ENCODE measurements around the gene SRCAP.

The SRCAP gene

DNA sequence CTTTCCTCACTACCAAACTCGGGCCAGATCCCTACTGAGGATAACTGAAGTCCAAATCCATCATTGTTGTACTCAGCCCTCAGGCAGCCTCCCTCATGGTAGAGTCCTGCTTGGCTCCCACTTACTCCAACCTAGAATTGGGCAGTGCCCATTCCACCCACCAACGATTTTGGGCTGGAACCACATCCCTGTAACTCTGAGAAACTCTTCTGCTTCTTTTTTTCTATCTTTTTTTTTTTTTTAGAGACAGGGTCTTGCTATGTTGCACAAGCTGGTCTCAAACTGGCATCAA, 47.0 kb upstream of the SRCAP start (continued):
- TF ChIP-seq RBAK (tag by site-specific recombination; IDR thresholded peaks at IDR 0.05): no peak

DNA sequence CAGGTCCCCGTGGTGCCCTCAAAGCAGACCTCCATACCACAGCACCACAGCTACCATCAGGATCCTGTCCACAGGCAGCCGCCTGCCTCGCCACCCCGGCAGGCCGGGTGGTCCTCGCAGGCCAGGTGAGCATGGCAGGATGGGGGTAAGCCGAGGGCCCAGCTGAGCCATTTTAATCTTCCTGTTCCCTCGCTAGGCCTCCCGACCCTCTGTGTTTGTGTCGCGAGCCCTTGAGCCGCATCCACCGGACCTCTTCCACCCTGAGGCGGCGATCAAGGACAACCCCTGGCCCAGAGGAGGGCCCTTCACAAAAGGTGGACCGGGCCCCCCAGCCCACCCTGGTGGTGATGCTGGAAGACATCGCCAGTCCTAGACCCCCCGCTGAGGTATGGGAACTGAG, 46.3 kb upstream of the SRCAP start:
- ChIA-PET CTCF (interaction anchor here (0.6 to 0.7 kb wide), 2 partner anchors 19 to 577 kb away, joined by 3 to 6 read pairs; partner anchors contain the start of gene PPP4C), POLR2A (interaction anchor here (1.0 kb wide), 1 partner anchor 19 kb away, joined by 4 read pairs; no protein-coding TSS in a partner anchor)
- TF ChIP-seq, protein P1, sequence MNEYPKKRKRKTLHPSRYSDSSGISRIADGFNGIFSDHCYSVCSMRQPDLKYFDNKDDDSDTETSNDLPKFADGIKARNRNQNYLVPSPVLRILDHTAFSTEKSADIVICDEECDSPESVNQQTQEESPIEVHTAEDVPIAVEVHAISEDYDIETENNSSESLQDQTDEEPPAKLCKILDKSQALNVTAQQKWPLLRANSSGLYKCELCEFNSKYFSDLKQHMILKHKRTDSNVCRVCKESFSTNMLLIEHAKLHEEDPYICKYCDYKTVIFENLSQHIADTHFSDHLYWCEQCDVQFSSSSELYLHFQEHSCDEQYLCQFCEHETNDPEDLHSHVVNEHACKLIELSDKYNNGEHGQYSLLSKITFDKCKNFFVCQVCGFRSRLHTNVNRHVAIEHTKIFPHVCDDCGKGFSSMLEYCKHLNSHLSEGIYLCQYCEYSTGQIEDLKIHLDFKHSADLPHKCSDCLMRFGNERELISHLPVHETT (tag by site-specific recombination; IDR thresholded peaks at IDR 0.05): no peak
- TF ChIP-seq TCF7L2 (IDR thresholded peaks at IDR 0.05; ENCODE audit: borderline replicate concordance, low read depth, low read length) (no peak), ZNF776 (tag by site-specific recombination; IDR thresholded peaks at IDR 0.05; ENCODE audit: borderline replicate concordance) (no peak), OSR2 (tag by site-specific recombination; IDR thresholded peaks at IDR 0.05) (no peak), ZNF202 (tag by site-specific recombination; IDR thresholded peaks at IDR 0.05; ENCODE audit: borderline replicate concordance) (no peak), ZNF529 (tag by site-specific recombination; IDR thresholded peaks at IDR 0.05; ENCODE audit: insufficient replicate concordance) (no peak), ZNF324 (tag by site-specific recombination; IDR thresholded peaks at IDR 0.05) (no peak), ZNF777 (tag by site-specific recombination; IDR thresholded peaks at IDR 0.05; ENCODE audit: borderline replicate concordance) (no peak), ZSCAN23 (tag by site-specific recombination; IDR thresholded peaks at IDR 0.05) (no peak), ZNF664 (tag by site-specific recombination; IDR thresholded peaks at IDR 0.05) (no peak), ZXDB (tag by site-specific recombination; IDR thresholded peaks at IDR 0.05) (no peak), ZNF24 (tag by site-specific recombination; IDR thresholded peaks at IDR 0.05) (no peak)
- TF ChIP-seq, protein P2, sequence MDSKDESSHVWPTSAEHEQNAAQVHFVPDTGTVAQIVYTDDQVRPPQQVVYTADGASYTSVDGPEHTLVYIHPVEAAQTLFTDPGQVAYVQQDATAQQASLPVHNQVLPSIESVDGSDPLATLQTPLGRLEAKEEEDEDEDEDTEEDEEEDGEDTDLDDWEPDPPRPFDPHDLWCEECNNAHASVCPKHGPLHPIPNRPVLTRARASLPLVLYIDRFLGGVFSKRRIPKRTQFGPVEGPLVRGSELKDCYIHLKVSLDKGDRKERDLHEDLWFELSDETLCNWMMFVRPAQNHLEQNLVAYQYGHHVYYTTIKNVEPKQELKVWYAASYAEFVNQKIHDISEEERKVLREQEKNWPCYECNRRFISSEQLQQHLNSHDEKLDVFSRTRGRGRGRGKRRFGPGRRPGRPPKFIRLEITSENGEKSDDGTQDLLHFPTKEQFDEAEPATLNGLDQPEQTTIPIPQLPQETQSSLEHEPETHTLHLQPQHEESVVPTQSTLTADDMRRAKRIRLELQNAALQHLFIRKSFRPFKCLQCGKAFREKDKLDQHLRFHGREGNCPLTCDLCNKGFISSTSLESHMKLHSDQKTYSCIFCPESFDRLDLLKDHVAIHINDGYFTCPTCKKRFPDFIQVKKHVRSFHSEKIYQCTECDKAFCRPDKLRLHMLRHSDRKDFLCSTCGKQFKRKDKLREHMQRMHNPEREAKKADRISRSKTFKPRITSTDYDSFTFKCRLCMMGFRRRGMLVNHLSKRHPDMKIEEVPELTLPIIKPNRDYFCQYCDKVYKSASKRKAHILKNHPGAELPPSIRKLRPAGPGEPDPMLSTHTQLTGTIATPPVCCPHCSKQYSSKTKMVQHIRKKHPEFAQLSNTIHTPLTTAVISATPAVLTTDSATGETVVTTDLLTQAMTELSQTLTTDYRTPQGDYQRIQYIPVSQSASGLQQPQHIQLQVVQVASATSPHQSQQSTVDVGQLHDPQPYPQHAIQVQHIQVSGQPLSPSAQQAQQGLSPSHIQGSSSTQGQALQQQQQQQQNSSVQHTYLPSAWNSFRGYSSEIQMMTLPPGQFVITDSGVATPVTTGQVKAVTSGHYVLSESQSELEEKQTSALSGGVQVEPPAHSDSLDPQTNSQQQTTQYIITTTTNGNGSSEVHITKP (tag by site-specific recombination; IDR thresholded peaks at IDR 0.05): no peak
- Histone ChIP-seq H3K36me3 (ENCODE audit: control insufficient read depth in 2 of 2, insufficient read depth in 1 of 2, low read length in 2 of 2) (peaks cover 18 to 52% of the 10 kb centered on the region in 2 experiments; a peak in 2 of 3 replicates), H3K4me1 (ENCODE audit: control insufficient read depth, insufficient read depth, low read length) (no peaks in the 10 kb centered on the region), H3K9me3 (ENCODE audit: control insufficient read depth, insufficient read depth, low read depth, low read length) (no peaks in the 10 kb centered on the region), H3K4me3 (ENCODE audit: low read depth, low read length) (no peak overlapping the region), H3K27ac (ENCODE audit: extremely low read depth, low read depth, low read length) (no peak overlapping the region)

DNA sequence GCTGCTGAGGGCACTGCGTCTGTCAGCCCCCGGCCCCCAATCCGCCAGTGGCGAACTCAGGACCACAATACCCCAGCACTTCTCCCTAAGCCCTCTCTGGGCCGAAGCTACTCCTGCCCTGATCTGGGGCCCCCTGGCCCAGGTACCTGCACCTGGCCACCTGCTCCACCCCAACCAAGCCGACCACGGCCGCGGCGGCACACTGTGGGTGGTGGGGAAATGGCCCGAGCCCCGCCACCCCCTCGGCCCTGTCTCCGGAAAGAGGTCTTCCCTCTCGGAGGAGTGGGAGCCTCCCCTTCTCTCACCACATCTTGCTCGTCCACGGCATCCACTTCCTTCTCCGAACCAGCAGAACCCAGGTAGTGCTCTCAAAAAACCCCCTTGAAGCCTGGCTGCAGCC, 44.1 kb upstream of the SRCAP start:
- POLR2A ChIA-PET: interaction anchor here (1.4 kb wide), 1 partner anchor 10 kb away, joined by 3 read pairs; no protein-coding TSS in a partner anchor
- H3K4me3 ChIP-seq (ENCODE audit: low read depth, low read length): no peak overlapping the region
- no peak for TF ChIP-seq ZBTB17 (tag by site-specific recombination; IDR thresholded peaks at IDR 0.05)
- no peak for TF ChIP-seq ZNF843 (tag by site-specific recombination; IDR thresholded peaks at IDR 0.05)
- no peak for TF ChIP-seq ZNF350 (tag by site-specific recombination; IDR thresholded peaks at IDR 0.05)
- no peak for TF ChIP-seq ZNF404 (tag by site-specific recombination; IDR thresholded peaks at IDR 0.05)
- TF ChIP-seq MZF1 (tag by site-specific recombination; IDR thresholded peaks at IDR 0.05; ENCODE audit: borderline replicate concordance): no peak
- TF ChIP-seq, protein P3, sequence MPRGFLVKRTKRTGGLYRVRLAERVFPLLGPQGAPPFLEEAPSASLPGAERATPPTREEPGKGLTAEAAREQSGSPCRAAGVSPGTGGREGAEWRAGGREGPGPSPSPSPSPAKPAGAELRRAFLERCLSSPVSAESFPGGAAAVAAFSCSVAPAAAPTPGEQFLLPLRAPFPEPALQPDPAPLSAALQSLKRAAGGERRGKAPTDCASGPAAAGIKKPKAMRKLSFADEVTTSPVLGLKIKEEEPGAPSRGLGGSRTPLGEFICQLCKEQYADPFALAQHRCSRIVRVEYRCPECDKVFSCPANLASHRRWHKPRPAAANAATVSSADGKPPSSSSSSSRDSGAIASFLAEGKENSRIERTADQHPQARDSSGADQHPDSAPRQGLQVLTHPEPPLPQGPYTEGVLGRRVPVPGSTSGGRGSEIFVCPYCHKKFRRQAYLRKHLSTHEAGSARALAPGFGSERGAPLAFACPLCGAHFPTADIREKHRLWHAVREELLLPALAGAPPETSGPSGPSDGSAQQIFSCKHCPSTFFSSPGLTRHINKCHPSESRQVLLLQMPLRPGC (tag by site-specific recombination; IDR thresholded peaks at IDR 0.05): no peak
- no peak for TF ChIP-seq ZNF664 (tag by site-specific recombination; IDR thresholded peaks at IDR 0.05)
- no peak for TF ChIP-seq MEIS1 (CRISPR knock-in tag; IDR thresholded peaks at IDR 0.05; ENCODE audit: borderline replicate concordance)
- TF ChIP-seq, protein P4, sequence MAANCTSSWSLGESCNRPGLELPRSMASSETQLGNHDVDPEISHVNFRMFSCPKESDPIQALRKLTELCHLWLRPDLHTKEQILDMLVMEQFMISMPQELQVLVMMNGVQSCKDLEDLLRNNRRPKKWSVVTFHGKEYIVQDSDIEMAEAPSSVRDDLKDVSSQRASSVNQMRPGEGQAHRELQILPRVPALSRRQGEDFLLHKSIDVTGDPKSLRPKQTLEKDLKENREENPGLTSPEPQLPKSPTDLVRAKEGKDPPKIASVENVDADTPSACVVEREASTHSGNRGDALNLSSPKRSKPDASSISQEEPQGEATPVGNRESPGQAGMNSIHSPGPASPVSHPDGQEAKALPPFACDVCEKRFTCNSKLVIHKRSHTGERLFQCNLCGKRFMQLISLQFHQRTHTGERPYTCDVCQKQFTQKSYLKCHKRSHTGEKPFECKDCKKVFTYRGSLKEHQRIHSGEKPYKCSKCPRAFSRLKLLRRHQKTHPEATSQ (tag by site-specific recombination; IDR thresholded peaks at IDR 0.05): no peak
- TF ChIP-seq ZNF621 (tag by site-specific recombination; IDR thresholded peaks at IDR 0.05): no peak
- TF ChIP-seq, protein P5, sequence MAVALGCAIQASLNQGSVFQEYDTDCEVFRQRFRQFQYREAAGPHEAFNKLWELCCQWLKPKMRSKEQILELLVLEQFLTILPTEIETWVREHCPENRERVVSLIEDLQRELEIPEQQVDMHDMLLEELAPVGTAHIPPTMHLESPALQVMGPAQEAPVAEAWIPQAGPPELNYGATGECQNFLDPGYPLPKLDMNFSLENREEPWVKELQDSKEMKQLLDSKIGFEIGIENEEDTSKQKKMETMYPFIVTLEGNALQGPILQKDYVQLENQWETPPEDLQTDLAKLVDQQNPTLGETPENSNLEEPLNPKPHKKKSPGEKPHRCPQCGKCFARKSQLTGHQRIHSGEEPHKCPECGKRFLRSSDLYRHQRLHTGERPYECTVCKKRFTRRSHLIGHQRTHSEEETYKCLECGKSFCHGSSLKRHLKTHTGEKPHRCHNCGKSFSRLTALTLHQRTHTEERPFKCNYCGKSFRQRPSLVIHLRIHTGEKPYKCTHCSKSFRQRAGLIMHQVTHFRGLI (tag by site-specific recombination; IDR thresholded peaks at IDR 0.05): no peak
- TF ChIP-seq ZNF157 (tag by site-specific recombination; IDR thresholded peaks at IDR 0.05): no peak
- no peak for TF ChIP-seq ZNF837 (tag by site-specific recombination; IDR thresholded peaks at IDR 0.05)
- no peak overlapping the region for H3K27ac ChIP-seq (ENCODE audit: extremely low read depth, low read depth, low read length)
- CTCF ChIA-PET: no interaction called here
- H3K4me1 ChIP-seq (ENCODE audit: control insufficient read depth, insufficient read depth, low read length): no peaks in the 10 kb centered on the region
- H3K9me3 ChIP-seq (ENCODE audit: control insufficient read depth, insufficient read depth, low read depth, low read length): no peaks in the 10 kb centered on the region
- H3K36me3 ChIP-seq (ENCODE audit: control insufficient read depth in 2 of 2, insufficient read depth in 1 of 2, low read length in 2 of 2): peaks cover 18 to 52% of the 10 kb centered on the region in 2 experiments; a peak in 2 of 3 replicates

Data from HEK293 (cell line).